GM12892 (cell line): Measurements from ENCODE around the gene ARHGAP24.

Experiments
- DNase-seq: peaks from one replicate; pipeline ENCODE4 v3.0.0; 2011; ENCODE audit not compliant: insufficient read length
- FAIRE-seq: peaks from 2 replicates; lab custom pipeline; 2011; peaks lifted over from hg19 to GRCh38; lab: Jason Lieb, UNC
- POLR2A ChIP-seq: IDR thresholded peaks from 2 replicates; pipeline ENCODE4 v1.6.1; 2011; ENCODE audit warnings: low read depth, low read length, control low read depth
- POLR2AphosphoS5 ChIP-seq: IDR thresholded peaks from 2 replicates; pipeline ENCODE4 v1.6.1; 2011; ENCODE audit warnings: low read depth, low read length, control low read depth
- TAF1 ChIP-seq: IDR thresholded peaks from 2 replicates; pipeline ENCODE4 v1.6.1; 2011; ENCODE audit warnings: low read depth, mild to moderate bottlenecking, control low read depth, low read length, borderline replicate concordance

Gene ARHGAP24

DNA sequence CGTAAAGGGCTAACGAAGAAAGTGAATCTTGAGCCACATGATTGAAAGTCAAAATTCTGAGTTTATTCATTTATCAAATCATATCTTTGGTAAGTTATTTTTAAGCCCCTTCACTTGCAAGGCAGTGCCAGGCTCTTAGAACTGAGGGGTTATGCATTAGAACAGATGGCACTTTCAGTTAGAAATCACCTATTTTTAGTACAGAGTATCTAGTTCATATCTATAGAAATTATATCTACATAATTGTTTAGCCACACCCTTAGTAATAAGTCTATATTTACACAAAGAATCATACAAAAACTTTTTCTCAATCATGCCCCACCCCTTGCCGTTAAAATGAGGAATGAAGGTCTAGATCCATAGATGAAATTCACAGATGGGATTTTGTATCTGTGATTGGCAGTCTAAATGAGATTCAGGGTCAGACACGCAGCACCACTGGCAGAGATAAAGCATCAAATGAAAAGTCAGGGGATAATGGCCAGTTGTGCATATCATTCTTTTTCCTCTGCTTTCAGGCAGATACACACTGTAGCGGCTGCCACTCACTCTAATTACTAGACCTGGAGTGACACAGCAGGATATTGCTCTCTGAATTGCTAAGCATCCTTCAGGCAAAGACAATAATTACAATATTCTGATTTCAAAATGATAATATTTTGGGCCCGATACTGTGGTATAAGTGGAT, 444.4 kb downstream of the ARHGAP24 start:
- no peak for TF ChIP-seq POLR2A

DNA sequence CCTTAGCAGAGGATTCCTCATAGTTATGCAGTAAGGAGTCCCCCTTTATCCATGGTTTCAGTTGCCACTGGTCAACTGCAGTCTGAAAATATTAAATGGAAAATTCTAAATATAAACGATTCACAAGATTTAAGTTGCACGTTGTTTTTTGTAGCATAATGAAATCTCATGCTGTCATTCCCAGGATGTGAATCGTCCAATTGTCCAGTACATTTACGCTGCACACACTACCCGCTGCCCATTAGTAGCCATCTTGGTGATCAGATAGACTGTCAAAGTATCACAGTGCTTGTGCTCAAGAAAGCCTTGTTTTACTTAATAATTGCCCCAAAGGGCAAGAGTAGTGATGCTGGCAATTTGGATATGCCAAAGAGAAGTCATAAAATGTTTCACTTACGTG, 450.1 kb downstream of the ARHGAP24 start:
- no peak for DNase-seq
- FAIRE-seq: no peak
- no peak for TF ChIP-seq TAF1
- no peak for TF ChIP-seq POLR2AphosphoS5
- no peak for TF ChIP-seq POLR2A

More for the DNA sequence above, 444.4 kb downstream of the ARHGAP24 start:
- no peak for FAIRE-seq
- DNase-seq: no peak

DNA sequence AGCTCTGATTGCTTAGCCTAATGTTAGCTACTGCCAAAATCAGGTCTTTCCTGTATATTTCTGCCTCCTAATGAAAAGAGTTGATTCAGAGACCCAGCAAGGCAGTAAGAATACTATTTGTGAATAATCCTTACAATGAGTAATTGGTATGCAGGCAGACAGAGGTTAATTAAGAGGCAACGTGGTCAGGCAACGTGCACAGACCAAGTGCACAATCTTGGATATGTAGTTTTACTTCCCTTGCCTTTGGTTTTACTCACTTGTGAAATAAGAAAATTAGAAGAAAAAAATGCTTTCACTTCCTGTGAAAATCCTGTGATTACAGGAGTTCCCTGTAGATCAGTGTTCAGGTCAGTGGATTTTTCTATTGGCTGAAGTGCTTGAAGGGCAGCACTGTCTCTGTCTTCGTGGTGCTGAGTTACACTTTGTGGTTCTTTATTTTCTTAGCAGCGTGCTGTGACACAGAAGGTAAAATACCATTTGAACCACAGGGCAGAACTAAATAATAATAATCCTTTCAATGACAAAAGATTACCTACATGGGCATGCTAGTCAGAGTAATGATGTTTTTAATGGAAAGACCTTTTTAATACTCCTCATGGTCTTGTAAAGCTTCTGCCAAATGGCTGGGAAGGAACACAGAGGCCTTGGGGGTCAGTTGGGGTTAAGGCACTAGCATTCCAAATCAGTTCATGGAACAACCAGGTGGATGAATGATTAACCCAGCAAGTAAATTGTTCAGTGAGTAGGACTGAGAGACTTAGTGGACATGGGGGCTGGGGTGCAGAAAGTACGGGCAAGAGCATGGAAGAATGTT, 454.0 kb downstream of the ARHGAP24 start:
- FAIRE-seq (no peak), DNase-seq (no peak)
- TF ChIP-seq POLR2A (no peak), POLR2AphosphoS5 (no peak), TAF1 (no peak)

DNA sequence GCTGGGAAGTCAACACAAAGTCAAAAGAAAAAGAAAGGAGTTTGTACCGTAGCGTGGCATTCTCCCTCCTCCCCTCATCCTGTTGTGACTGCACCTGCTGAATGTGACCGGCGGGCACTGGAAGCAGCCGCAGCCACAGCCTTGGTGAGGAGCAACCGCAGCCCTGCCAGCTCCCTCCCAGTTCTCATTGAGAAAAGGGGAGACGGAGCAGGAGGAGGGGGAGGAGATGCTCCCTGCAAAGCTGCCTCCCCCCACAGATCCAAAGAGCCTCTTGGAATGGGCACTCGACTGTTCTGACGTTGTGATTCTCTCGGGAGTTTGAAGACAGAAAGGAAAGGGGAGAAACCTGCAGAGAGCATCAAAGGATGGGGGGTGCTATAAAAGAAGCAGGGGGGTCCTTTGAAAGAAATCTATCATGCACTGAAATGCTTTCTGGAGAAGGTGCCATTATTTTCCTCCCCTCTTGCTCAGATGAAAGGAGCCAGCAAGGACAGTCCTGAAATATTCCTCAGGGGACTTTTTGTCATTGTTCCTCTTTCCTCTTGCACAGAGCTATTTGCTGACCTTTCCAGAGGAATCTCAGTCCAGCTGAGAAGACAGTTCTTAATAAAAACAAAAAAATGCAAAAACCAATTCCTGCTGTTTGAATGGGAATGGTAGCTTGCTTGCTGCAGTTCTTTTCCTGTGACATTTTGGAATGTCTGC, 455.2 kb downstream of the ARHGAP24 start:
- TF ChIP-seq POLR2AphosphoS5 (no peak), POLR2A (no peak), TAF1 (no peak)
- FAIRE-seq (no peak), DNase-seq (no peak)

DNA sequence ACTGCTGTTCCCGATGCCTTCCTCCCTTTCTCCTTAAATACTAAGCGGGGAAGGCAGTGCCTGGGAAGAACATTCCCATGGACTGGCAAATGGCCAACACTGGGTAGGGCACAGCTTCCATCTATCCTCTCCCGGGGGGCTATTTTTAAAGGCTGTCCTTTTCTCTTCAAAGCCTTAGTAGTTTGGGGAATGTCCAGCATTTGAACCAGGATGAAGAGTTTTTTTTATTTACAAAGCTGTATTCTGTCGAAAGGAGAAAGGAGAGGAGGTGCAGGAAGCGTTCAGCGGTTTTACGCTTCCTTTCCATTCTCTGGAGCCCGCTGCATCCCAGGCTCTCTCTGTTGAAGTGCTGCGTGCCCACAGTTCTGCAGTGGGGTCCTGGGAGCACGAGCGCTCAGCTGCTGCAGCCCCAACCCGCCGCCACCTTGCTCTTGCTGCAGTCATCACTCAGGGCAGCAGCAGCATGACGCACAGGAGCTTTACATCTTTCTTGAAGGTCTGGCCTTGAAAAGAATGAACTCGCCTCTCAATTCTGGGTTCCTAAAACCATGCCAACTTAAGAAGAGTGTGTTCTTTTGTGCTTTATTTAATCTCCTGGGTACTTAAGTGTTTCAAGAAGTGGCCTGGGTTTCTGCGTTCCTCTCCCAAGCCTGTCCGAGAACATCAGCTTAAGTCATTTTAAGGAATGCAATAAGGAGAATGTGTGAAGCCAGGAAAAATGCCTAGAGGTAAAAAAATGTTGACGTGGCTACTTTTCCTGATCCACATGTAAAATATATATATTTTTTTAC, 457.7 kb downstream of the ARHGAP24 start:
- TF ChIP-seq TAF1 (no peak), POLR2AphosphoS5 (no peak), POLR2A (no peak)
- DNase-seq (no peak), FAIRE-seq (no peak)

DNA sequence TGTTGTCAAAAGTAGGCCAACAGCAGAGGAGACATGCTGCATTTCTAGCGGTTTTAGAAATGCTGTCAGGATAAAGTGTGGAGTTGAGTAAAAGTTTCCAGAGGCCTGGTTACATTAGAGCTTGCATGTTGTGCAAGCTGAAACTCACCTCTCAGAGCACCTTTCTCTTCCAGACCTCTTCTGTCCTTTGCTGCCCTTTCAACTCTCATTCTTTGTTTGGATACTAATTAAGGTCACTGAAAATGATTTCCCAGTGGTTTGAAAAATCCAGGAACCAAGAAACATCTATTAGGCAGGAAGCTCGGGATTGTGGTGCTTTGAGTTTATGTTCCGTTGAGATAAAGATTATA, 458.3 kb downstream of the ARHGAP24 start:
- no peak for FAIRE-seq
- DNase-seq: no peak
- no peak for TF ChIP-seq TAF1
- no peak for TF ChIP-seq POLR2AphosphoS5
- no peak for TF ChIP-seq POLR2A

DNA sequence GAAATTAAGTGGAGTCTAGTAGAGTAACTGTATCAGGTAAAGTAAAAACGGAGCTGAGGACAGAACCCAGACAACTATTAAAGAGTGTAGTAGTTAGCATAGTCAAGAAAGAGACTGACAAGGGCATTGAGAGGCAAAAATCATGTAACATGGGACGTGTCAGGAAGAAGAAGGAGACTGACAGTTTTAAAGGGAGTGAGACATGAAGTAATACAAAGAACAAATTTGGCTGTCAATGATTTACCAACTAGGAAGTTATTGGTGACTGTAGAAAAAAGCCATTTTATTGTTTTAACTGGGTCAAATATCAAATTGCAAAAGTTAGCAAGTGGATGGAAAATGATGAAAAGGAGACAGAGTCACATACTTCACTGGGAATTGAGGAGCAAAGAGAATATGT, 462.6 kb downstream of the ARHGAP24 start:
- FAIRE-seq: no peak
- TF ChIP-seq POLR2A (no peak), TAF1 (no peak), POLR2AphosphoS5 (no peak)
- DNase-seq: no peak

DNA sequence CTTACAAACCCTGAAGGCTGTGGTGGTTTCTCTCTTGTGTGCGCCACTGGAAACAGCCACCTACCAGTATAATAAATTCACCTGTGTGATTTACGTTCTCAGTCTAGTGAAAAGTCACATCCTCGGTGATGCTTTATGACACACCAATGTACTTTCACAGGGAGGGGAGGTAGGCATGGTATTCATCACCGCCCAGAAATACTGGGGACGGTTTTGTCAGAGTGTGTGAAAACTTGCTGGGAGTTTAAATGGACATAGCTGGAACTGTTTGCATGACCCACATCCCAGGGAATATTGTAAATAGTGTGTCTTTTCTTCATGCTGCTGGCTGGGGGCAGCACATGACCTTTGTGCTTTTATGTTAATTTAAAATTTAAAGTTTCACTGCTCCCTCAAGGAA, 463.1 kb downstream of the ARHGAP24 start:
- FAIRE-seq (no peak), DNase-seq (no peak)
- no peak for TF ChIP-seq POLR2A
- no peak for TF ChIP-seq TAF1
- TF ChIP-seq POLR2AphosphoS5: no peak

DNA sequence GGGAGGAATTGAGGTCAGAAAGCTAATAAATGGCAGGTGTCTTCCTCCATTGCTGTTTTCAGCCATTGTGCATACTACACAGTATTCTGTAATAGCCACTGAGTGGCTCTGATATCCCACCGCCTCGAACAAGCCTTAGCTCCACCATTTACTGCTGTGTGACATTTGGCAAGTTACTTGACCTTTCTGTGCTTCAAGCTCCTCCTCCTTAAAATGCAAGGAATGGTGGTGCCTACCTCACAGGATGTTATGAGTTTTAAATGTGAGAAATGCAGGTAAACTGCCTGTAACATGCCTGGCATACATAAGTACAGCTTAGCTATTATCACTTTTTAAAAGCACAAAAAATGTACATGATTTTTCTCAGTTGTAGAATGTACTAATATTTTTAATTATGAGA, 464.0 kb downstream of the ARHGAP24 start:
- FAIRE-seq (no peak), DNase-seq (no peak)
- no peak for TF ChIP-seq POLR2AphosphoS5
- TF ChIP-seq POLR2A: no peak
- TF ChIP-seq TAF1: no peak

DNA sequence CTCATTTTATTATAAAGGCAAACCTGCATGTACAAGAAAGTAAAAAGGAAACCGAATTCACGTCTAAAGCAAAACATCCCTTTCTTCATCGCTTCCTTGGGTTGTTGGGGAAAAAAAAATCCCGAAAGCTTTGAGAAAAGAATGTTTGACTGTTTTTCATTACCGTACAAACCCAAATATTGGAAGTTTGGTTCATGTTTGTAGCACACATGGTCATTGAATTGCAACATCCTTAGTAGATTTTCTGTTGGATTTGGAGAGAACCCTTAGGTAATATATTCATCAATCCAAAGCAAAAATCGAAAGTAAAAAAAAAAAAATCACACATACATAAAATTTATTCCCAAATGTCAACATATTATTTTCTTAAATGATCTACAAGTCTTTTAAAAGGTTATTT, 464.6 kb downstream of the ARHGAP24 start:
- no peak for TF ChIP-seq POLR2AphosphoS5
- TF ChIP-seq POLR2A: no peak
- no peak for TF ChIP-seq TAF1
- no peak for FAIRE-seq
- no peak for DNase-seq

DNA sequence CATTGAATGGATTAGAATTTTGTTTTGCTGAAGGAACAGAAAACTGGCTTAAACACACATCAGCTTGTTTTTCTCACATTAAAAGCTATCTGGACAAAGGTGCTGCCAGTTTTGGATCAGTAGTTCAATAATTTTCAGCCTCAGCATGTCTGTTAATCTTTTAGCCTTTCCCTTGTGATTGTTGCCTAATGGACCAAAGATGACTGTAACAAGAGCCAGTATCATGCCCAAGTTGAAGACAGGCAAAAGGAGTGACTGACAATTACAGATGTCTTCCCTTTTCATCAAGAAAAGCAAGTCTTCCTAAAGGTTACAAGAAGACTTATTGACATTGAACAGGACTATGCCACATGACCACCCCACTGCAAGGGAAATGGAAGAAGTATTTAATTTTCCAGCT, 465.2 kb downstream of the ARHGAP24 start:
- TF ChIP-seq POLR2AphosphoS5 (no peak), TAF1 (no peak), POLR2A (no peak)
- DNase-seq (no peak), FAIRE-seq (no peak)
